Activated CD8-positive, alpha-beta memory T cell treated with anti-CD3 and anti-CD28 coated beads, Interleukin-2, amount 10 ng/mL, durations not matched to agents 7 days and 5 days (primary cell): ENCODE results near the gene MYOD1. TPM values are rescaled to one million over a fixed set of nuclear protein-coding genes. Genes with fewer than 3 reads are reported as not detected.

Experiments
- ATAC-seq: fragments of 150-1000 bp; cut with Tn5 transposase; one replicate; pipeline ENCODE4 v1.10.0; 2021; ENCODE audit warnings: moderate library complexity
- CTCF ChIA-PET: fragments of 350-600 bp; sonication (Branson Sonifier 250); formaldehyde crosslinking; loops from one replicate; lab custom pipeline; 2021; ENCODE audit warnings: antibody characterized with exemption; lab: Charles Lee
- DNase-seq: peaks from one replicate; pipeline ENCODE4 v3.0.0-alpha.2; 2020
- H3K27ac Mint-ChIP-seq: one replicate; pipeline ENCODE4 v1.8.0; 2021; ENCODE audit warnings: mild to moderate bottlenecking, mixed read lengths
- H3K27me3 Mint-ChIP-seq: one replicate; pipeline ENCODE4 v1.8.0; 2021; ENCODE audit warnings: mixed read lengths
- H3K36me3 Mint-ChIP-seq: one replicate; pipeline ENCODE4 v1.8.0; 2021; ENCODE audit warnings: mild to moderate bottlenecking, mixed read lengths
- H3K4me1 Mint-ChIP-seq: one replicate; pipeline ENCODE4 v1.8.0; 2021; ENCODE audit warnings: mixed read lengths
- H3K4me3 Mint-ChIP-seq: one replicate; pipeline ENCODE4 v1.8.0; 2021; ENCODE audit warnings: mild to moderate bottlenecking, moderate library complexity, mixed read lengths
- H3K9me3 Mint-ChIP-seq: one replicate; pipeline ENCODE4 v1.8.0; 2022; ENCODE audit warnings: low read depth, mixed read lengths
- total RNA-seq, 2 experiments: library from RNA; stranded (reverse); gene quantifications; one replicate each; pipeline ENCODE4 v1.2.3, GENCODE V29; 2021

MYOD1 gene
- total RNA-seq, 2 experiments from 2014 or later, result not detected

- Mint-ChIP-seq H3K4me1 (no peaks in the 10 kb centered on the region), H3K4me3 (no peak overlapping the region), H3K36me3 (no peaks in the 10 kb centered on the region), H3K9me3 (no peaks in the 10 kb centered on the region), H3K27ac (no peak overlapping the region), H3K27me3 (peaks cover 67% of the 10 kb centered on the region)
- CTCF ChIA-PET, result no interaction called here
- ATAC-seq, result no peak
- no peak for DNase-seq
These were observed 24.8 kb upstream of the MYOD1 start for GRCh38 chr11:17694494-17695110.

- CTCF ChIA-PET, result no interaction called here
- Mint-ChIP-seq H3K27ac (no peak overlapping the region), H3K4me3 (no peak overlapping the region), H3K36me3 (no peaks in the 10 kb centered on the region), H3K4me1 (no peaks in the 10 kb centered on the region), H3K9me3 (no peaks in the 10 kb centered on the region), H3K27me3 (peaks cover 67% of the 10 kb centered on the region)
- DNase-seq (no peak), ATAC-seq (no peak)
These were observed 23.6 kb upstream of the MYOD1 start for GRCh38 chr11:17695454-17696441.

- no peak overlapping the region for H3K27ac Mint-ChIP-seq
- H3K9me3 Mint-ChIP-seq, result no peaks in the 10 kb centered on the region
- no peak overlapping the region for H3K4me3 Mint-ChIP-seq
- peaks cover 60% of the 10 kb centered on the region for H3K27me3 Mint-ChIP-seq
- no peaks in the 10 kb centered on the region for H3K36me3 Mint-ChIP-seq
- DNase-seq (no peak), ATAC-seq (no peak)
- H3K4me1 Mint-ChIP-seq, result no peaks in the 10 kb centered on the region
- CTCF ChIA-PET, result no interaction called here
These were observed 22.6 kb upstream of the MYOD1 start for GRCh38 chr11:17696741-17697140.

- Mint-ChIP-seq H3K4me1 (no peaks in the 10 kb centered on the region), H3K4me3 (no peak overlapping the region), H3K36me3 (no peaks in the 10 kb centered on the region), H3K27ac (no peak overlapping the region), H3K27me3 (peaks cover 54% of the 10 kb centered on the region), H3K9me3 (no peaks in the 10 kb centered on the region)
- ATAC-seq, result no peak
- no peak for DNase-seq
- CTCF ChIA-PET, result no interaction called here
These were observed 22.0 kb upstream of the MYOD1 start for GRCh38 chr11:17697175-17697949.

- ATAC-seq, result no peak
- Mint-ChIP-seq H3K36me3 (no peaks in the 10 kb centered on the region), H3K27me3 (peaks cover 34% of the 10 kb centered on the region), H3K4me3 (no peak overlapping the region), H3K27ac (no peak overlapping the region), H3K9me3 (no peaks in the 10 kb centered on the region), H3K4me1 (no peaks in the 10 kb centered on the region)
- CTCF ChIA-PET, result no interaction called here
- DNase-seq, result no peak
These were observed 19.9 kb upstream of the MYOD1 start for GRCh38 chr11:17699147-17700114.

- ATAC-seq, result no peak
- no peak overlapping the region for H3K27ac Mint-ChIP-seq
- H3K27me3 Mint-ChIP-seq, result peaks cover 23% of the 10 kb centered on the region
- no peak overlapping the region for H3K4me3 Mint-ChIP-seq
- no peaks in the 10 kb centered on the region for H3K9me3 Mint-ChIP-seq
- no peak for DNase-seq
- H3K4me1 Mint-ChIP-seq, result no peaks in the 10 kb centered on the region
- CTCF ChIA-PET, result no interaction called here
- H3K36me3 Mint-ChIP-seq, result no peaks in the 10 kb centered on the region
These were observed 18.4 kb upstream of the MYOD1 start for GRCh38 chr11:17700991-17701390.

- ATAC-seq, result no peak
These were observed 16.5 kb upstream of the MYOD1 start for GRCh38 chr11:17702876-17703275.

GRCh38 chr11:17703951-17704350, 15.4 kb upstream of the MYOD1 start:
- CTCF ChIA-PET, result no interaction called here
- no peak overlapping the region for H3K4me3 Mint-ChIP-seq
- no peaks in the 10 kb centered on the region for H3K9me3 Mint-ChIP-seq
- no peaks in the 10 kb centered on the region for H3K36me3 Mint-ChIP-seq
- no peak overlapping the region for H3K27ac Mint-ChIP-seq
- H3K4me1 Mint-ChIP-seq, result no peaks in the 10 kb centered on the region
- DNase-seq (no peak), ATAC-seq (no peak)
- H3K27me3 Mint-ChIP-seq, result no peaks in the 10 kb centered on the region

More at GRCh38 chr11:17702876-17703275, 16.5 kb upstream of the MYOD1 start:
- H3K9me3 Mint-ChIP-seq, result no peaks in the 10 kb centered on the region
- CTCF ChIA-PET, result no interaction called here
- H3K27me3 Mint-ChIP-seq, result peaks cover 6% of the 10 kb centered on the region
- no peak overlapping the region for H3K27ac Mint-ChIP-seq
- no peaks in the 10 kb centered on the region for H3K4me1 Mint-ChIP-seq
- H3K4me3 Mint-ChIP-seq, result no peak overlapping the region
- no peak for DNase-seq
- no peaks in the 10 kb centered on the region for H3K36me3 Mint-ChIP-seq

- no peak overlapping the region for H3K27ac Mint-ChIP-seq
- CTCF ChIA-PET, result no interaction called here
- H3K4me1 Mint-ChIP-seq, result no peaks in the 10 kb centered on the region
- H3K9me3 Mint-ChIP-seq, result no peaks in the 10 kb centered on the region
- no peaks in the 10 kb centered on the region for H3K36me3 Mint-ChIP-seq
- no peak overlapping the region for H3K4me3 Mint-ChIP-seq
- H3K27me3 Mint-ChIP-seq, result peaks cover 4% of the 10 kb centered on the region
- DNase-seq (no peak), ATAC-seq (no peak)
These were observed 11.5 kb upstream of the MYOD1 start for GRCh38 chr11:17707830-17708229.

GRCh38 chr11:17711836-17712235, 7.5 kb upstream of the MYOD1 start:
- H3K4me1 Mint-ChIP-seq, result no peaks in the 10 kb centered on the region
- CTCF ChIA-PET, result no interaction called here
- peaks cover 8% of the 10 kb centered on the region for H3K27me3 Mint-ChIP-seq
- no peak for ATAC-seq
- DNase-seq, result no peak
- H3K36me3 Mint-ChIP-seq, result no peaks in the 10 kb centered on the region
- H3K4me3 Mint-ChIP-seq, result no peak overlapping the region
- H3K9me3 Mint-ChIP-seq, result no peaks in the 10 kb centered on the region
- H3K27ac Mint-ChIP-seq, result no peak overlapping the region

- peaks cover 16% of the 10 kb centered on the region for H3K27me3 Mint-ChIP-seq
- H3K9me3 Mint-ChIP-seq, result no peaks in the 10 kb centered on the region
- H3K36me3 Mint-ChIP-seq, result no peaks in the 10 kb centered on the region
- ATAC-seq (no peak), DNase-seq (no peak)
- CTCF ChIA-PET, result no interaction called here
- no peak overlapping the region for H3K4me3 Mint-ChIP-seq
- H3K4me1 Mint-ChIP-seq, result no peaks in the 10 kb centered on the region
- H3K27ac Mint-ChIP-seq, result no peak overlapping the region
These were observed 5.5 kb upstream of the MYOD1 start for GRCh38 chr11:17713851-17714250.

GRCh38 chr11:17714356-17714854, 5.0 kb upstream of the MYOD1 start:
- Mint-ChIP-seq H3K9me3 (no peaks in the 10 kb centered on the region), H3K27ac (no peak overlapping the region), H3K4me3 (no peak overlapping the region), H3K36me3 (no peaks in the 10 kb centered on the region), H3K4me1 (no peaks in the 10 kb centered on the region), H3K27me3 (peaks cover 19% of the 10 kb centered on the region)
- ATAC-seq, result no peak
- CTCF ChIA-PET, result no interaction called here
- no peak for DNase-seq
